ACC112 (cell line): ENCODE measurements around the gene WDR35.
"Not testable (repeated sequence)": the region's sequence is repeated elsewhere in the genome, so short reads cannot be mapped to it uniquely, and the experiment has no call there.

ENCODE experiments used
- H2AFZ ChIP-seq: fragments of 200-600 bp; sonication (generic); one replicate; pipeline ENCODE4 v1.6.0; 2017; ENCODE audit warnings: antibody characterized with exemption, low read length; ENCODE audit not compliant: unreplicated experiment
- H3K27ac ChIP-seq: fragments of 200-600 bp; sonication (generic); 2 replicates; pipeline ENCODE4 v1.5.1; 2014; ENCODE audit warnings: low read depth, mild to moderate bottlenecking, antibody characterized with exemption, low read length, moderate library complexity
- H3K27me3 ChIP-seq: fragments of 200-600 bp; sonication (generic); 2 replicates; pipeline ENCODE4 v1.6.1; 2014; ENCODE audit warnings: mild to moderate bottlenecking, antibody characterized with exemption, low read length, moderate library complexity, mixed read lengths; ENCODE audit not compliant: insufficient read depth
- H3K36me3 ChIP-seq: fragments of 200-600 bp; sonication (generic); 2 replicates; pipeline ENCODE4 v1.6.1; 2016; ENCODE audit warnings: mild to moderate bottlenecking, antibody characterized with exemption, low read length, moderate library complexity, mixed read lengths; ENCODE audit not compliant: insufficient read depth
- H3K4me1 ChIP-seq: fragments of 200-600 bp; sonication (generic); one replicate; pipeline ENCODE4 v1.6.1; 2016; ENCODE audit warnings: low read length, mixed read lengths; ENCODE audit not compliant: insufficient read depth, unreplicated experiment, control insufficient read depth
- H3K4me3 ChIP-seq: fragments of 200-600 bp; sonication (generic); 2 replicates; pipeline ENCODE4 v1.5.1; 2014; ENCODE audit warnings: mild to moderate bottlenecking, low read depth, low read length
- H3K79me2 ChIP-seq: fragments of 200-600 bp; sonication (generic); one replicate; pipeline ENCODE4 v1.6.0; 2016; ENCODE audit warnings: low read length; ENCODE audit not compliant: control insufficient read depth, unreplicated experiment, insufficient read depth

Gene WDR35

DNA sequence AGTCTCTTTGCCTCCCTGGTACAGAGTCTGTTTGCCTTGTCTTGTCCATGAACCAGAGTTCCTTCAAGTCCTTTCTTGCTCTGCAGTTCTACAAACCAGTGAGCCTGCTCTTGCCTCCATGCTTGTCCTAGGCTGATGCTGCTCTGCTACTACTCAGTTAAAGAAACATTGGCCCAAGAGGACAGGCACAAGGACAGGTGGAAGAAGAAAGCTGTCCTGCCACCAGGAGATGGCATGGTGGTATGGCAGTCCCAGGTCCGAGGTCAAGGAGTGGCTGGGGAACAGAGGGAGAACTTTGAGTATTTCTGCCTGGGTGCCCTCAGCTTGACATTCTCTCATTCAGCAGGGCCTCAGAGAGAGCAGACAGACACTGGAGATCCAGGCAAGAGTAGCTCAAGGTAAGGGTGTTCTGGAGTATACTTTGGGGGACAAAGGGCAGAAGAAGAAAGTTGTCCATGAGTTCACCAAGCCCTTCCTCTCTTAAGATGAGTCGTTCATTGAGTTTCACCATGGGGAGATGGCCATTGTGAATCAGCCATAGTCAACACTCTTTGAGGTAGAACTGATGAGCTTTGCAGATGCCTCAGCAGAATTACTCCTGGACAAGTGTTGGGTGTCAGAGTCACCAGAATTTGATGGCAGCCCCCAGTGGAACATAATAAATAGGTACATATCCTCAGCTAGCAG, 108.5 kb downstream of the WDR35 start:
- no peak overlapping the region for H3K4me3 ChIP-seq
- no peak overlapping the region for H2AFZ ChIP-seq
- no peaks in the 10 kb centered on the region for H3K79me2 ChIP-seq
- no peaks in the 10 kb centered on the region for H3K4me1 ChIP-seq
- H3K27ac ChIP-seq: no peak overlapping the region
- no peaks in the 10 kb centered on the region for H3K27me3 ChIP-seq
- 0 out of 2 replicates have a peak, but pooled peaks cover 3% of the 10 kb centered on the region for H3K36me3 ChIP-seq

DNA sequence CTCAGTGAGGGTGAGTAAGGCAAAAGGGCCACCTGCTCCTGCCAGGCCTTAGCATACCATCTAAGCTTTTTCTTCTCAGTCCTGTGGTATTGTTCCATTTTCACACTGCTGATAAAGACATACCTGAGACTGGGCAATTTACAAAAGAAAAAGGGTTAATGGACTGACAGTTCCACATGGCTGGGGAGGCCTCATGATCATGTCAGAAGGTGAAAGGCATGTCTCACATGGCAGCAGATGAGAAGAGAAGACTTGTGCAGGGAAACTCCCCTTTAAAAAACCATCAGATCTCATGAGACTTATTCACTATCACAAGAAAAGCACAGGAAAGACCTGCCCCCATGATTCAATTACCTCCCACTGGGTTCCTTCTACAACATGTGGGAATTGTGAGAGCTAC, 109.7 kb downstream of the WDR35 start:
- not testable (repeated sequence) for H3K4me3 ChIP-seq, H2AFZ ChIP-seq, H3K36me3 ChIP-seq, H3K27ac ChIP-seq, H3K79me2 ChIP-seq, H3K27me3 ChIP-seq, H3K4me1 ChIP-seq

DNA sequence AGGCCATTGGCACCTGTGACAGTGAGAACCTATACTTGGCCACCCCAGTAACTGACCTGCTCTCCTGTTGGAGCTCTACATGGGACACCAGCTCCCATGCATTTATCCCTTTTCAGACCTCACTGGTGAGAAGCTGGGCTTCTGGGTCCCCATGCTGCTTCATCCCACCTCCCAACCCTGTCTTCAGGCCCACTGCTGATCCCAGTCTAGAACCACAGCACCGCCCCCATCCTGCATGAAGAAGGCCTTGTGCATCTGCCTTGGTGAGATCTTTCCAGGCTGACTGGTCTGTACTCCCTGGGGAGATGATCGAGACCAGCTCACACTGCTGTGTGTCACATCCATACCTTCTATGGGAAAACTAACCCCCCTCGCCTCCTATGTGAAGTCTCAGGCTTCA, 110.8 kb downstream of the WDR35 start:
- Histone ChIP-seq H3K36me3 (0 out of 2 replicates have a peak, but pooled peaks cover 3% of the 10 kb centered on the region), H3K27me3 (no peaks in the 10 kb centered on the region), H3K79me2 (no peaks in the 10 kb centered on the region), H3K27ac (no peak overlapping the region), H3K4me1 (no peaks in the 10 kb centered on the region), H3K4me3 (no peak overlapping the region), H2AFZ (no peak overlapping the region)

DNA sequence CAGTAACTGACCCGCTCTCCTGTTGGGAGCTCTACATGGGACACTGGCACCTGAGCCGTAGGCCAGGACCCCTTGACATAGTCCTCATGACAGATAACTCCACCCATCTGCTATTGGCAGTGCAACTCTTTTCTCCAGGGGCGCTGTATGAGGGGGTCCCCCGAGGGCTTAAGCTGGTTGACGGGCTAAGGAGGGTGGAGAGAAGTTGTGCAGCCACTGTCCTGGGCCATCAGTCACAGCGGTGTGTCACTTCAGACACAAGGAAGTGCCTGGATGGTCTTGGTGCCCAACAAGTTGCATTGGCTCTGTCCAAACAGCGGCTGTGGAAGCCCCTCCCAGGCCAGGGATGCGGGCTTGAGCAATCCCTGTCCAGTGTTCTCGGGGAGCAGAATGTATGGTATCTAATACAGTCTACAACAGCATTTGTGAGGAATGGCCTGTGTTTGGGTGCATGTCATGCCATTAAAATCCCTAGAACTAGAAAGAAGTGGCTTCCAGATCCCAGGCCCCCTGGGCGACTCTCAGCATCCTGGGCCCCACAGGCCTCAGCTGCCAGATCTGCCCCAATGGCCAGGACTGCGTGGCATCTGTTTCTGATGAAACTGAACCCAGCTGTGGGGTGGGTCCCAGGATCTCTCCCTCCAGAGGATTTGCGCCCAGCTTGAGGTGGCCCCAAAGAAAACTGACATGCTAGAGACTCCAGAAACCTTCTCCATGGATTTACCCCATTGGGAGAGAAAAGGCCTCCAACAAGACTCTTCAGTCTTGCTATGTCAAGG, 111.4 kb downstream of the WDR35 start:
- Histone ChIP-seq H3K4me1 (no peaks in the 10 kb centered on the region), H3K27me3 (no peaks in the 10 kb centered on the region), H2AFZ (no peak overlapping the region), H3K27ac (no peak overlapping the region), H3K4me3 (no peak overlapping the region), H3K79me2 (no peaks in the 10 kb centered on the region), H3K36me3 (0 out of 2 replicates have a peak, but pooled peaks cover 3% of the 10 kb centered on the region)

DNA sequence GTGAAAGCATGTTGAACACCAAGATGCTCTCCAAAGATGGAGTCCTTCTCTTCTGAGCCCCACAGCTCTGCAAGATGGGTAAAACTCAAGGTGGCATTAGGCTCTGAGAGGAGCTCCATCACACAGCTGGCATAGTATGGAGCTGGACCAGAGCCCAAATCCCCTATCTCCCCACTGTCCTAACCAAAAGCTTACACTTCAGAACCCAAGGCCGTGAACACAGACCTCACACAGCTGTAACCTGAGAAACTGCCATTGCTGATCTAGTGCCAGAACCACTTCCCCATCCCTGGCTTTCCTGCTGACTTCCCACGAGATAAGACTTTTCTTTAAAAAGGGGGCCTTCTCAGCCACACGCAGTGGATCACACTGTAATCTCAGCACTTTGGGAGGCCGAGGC, 113.2 kb downstream of the WDR35 start:
- Histone ChIP-seq H2AFZ (no peak overlapping the region), H3K27me3 (no peaks in the 10 kb centered on the region), H3K4me3 (no peak overlapping the region), H3K4me1 (no peaks in the 10 kb centered on the region), H3K27ac (no peak overlapping the region), H3K79me2 (no peaks in the 10 kb centered on the region), H3K36me3 (0 out of 2 replicates have a peak, but pooled peaks cover 3% of the 10 kb centered on the region)

GRCh38 chr2:19875280-19875679, 114.6 kb downstream of the WDR35 start:
- H3K27ac ChIP-seq: no peak overlapping the region
- H3K4me3 ChIP-seq: no peak overlapping the region

DNA sequence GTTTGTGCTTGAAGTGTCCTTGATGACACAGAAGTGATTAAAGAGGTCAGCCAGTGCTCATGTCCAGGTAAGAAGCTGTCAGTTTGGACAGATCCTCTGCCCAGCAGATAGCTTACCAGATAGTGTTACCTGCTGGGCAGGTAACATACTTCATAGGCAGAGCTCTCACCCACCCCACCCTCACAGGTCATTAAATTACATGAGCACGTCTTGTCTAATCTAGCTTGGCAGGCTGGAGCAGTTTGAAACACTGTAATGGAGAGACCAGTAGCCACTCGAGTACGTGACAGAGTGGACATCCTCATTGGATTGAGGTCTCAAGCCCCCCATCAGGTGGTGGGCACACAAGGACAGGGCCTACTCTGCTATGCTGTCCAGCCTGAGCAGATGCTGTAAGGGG, 115.2 kb downstream of the WDR35 start:
- H3K27me3 ChIP-seq: no peaks in the 10 kb centered on the region
- no peak overlapping the region for H3K4me3 ChIP-seq
- no peaks in the 10 kb centered on the region for H3K79me2 ChIP-seq
- no peak overlapping the region for H2AFZ ChIP-seq
- no peak overlapping the region for H3K27ac ChIP-seq
- no peaks in the 10 kb centered on the region for H3K4me1 ChIP-seq
- H3K36me3 ChIP-seq: peaks cover 3% of the 10 kb centered on the region; the same call in 1 of the 2 replicates

More at GRCh38 chr2:19875280-19875679, 114.6 kb downstream of the WDR35 start:
- no peaks in the 10 kb centered on the region for H3K4me1 ChIP-seq
- H3K27me3 ChIP-seq: no peaks in the 10 kb centered on the region
- H2AFZ ChIP-seq: no peak overlapping the region
- peaks cover 3% of the 10 kb centered on the region; the same call in 1 of the 2 replicates for H3K36me3 ChIP-seq
- no peaks in the 10 kb centered on the region for H3K79me2 ChIP-seq

DNA sequence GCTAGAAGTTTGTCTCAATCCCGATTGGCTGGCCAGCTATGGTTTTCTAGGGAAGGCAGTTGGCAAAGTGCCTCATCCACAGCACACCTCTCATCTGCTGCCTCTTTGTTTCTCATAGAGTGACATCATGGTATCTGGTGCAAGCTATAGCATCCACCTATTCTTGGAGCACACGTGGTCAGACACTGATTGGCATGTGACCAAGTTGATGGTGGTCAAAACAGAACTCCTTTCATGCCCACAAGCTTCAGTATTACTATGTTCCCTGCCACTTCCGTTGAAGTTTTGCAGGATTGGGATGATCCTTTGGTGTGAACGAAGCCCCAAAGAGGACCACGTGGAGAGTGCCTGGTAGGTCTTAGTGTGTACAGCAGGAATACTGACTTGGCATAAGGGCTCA, 116.9 kb downstream of the WDR35 start:
- Histone ChIP-seq H3K4me1 (no peaks in the 10 kb centered on the region), H3K4me3 (no peak overlapping the region)

DNA sequence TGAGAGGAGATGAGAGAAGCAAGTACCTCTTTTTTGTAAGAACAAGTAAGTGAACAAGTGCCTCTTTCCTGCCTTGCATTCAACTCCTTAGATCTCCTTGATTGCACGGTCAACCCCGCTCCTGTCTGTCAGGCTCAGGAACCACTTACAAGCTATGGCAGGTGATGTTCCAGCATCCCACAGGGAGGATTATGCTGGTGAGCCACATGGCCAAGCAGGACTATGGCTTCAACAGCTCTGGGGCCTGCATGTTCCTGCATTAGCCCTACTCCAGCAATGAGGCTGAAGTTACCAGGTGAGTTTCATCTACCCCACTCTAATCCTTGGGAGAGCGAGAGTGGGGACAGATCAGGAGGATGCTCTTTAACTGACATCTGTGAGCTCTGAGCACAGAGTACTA, 117.6 kb downstream of the WDR35 start:
- H3K4me1 ChIP-seq: no peaks in the 10 kb centered on the region
- no peak overlapping the region for H3K4me3 ChIP-seq
- no peaks in the 10 kb centered on the region for H3K79me2 ChIP-seq
- peaks cover 3% of the 10 kb centered on the region; the same call in 1 of the 2 replicates for H3K36me3 ChIP-seq
- H3K27me3 ChIP-seq: no peaks in the 10 kb centered on the region
- no peak overlapping the region for H2AFZ ChIP-seq
- H3K27ac ChIP-seq: no peak overlapping the region

More for the DNA sequence above, 116.9 kb downstream of the WDR35 start:
- H3K79me2 ChIP-seq: no peaks in the 10 kb centered on the region
- H3K36me3 ChIP-seq: peaks cover 3% of the 10 kb centered on the region; the same call in 1 of the 2 replicates
- H3K27me3 ChIP-seq: no peaks in the 10 kb centered on the region
- no peak overlapping the region for H2AFZ ChIP-seq
- no peak overlapping the region for H3K27ac ChIP-seq

DNA sequence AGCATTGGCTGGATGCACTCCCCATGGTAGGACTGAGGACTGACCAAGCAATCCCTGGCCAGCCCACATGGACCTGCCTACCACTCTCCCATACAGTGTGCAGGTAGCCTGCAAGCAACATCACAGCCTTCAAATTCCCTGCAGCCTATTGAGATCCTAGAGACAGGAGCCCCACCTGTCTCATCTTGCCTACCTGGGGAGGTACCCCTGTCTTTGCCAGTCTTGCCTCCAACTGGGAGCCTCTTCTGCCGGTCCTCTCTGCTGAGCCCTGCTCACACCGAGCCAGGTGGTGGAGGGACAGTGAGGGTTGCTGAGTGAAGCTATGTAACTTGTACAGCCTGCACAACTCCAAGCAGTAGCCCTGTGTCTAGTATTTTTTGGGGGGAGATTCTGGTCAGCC, 118.1 kb downstream of the WDR35 start:
- H3K36me3 ChIP-seq: peaks cover 3% of the 10 kb centered on the region; the same call in 1 of the 2 replicates
- H3K27me3 ChIP-seq: no peaks in the 10 kb centered on the region
- H3K27ac ChIP-seq: no peak overlapping the region
- H3K79me2 ChIP-seq: no peaks in the 10 kb centered on the region
- no peaks in the 10 kb centered on the region for H3K4me1 ChIP-seq
- H2AFZ ChIP-seq: no peak overlapping the region
- H3K4me3 ChIP-seq: no peak overlapping the region

DNA sequence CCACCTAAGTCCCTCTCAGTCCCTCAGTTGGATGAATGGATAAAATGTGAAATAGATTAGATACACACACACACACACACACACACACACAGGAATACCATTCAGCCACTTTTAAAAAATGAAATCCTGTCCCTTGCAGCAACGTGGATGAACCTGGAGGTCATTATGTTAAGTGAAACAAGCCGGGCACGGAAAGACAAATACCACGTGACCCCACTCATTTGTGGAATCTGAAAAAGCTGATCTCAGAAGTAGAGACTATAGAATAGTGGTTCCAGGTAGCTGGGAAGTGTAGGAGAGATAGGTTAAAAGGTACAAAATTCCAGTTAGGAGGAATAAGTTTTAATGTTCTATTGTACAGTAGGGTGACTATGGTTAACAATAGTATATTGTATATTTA, 119.1 kb downstream of the WDR35 start:
- Histone ChIP-seq H3K4me3 (no peak overlapping the region), H2AFZ (no peak overlapping the region), H3K27me3 (no peaks in the 10 kb centered on the region), H3K27ac (no peak overlapping the region), H3K36me3 (no peaks in the 10 kb centered on the region; the same call in 1 of the 2 replicates), H3K79me2 (no peaks in the 10 kb centered on the region), H3K4me1 (no peaks in the 10 kb centered on the region)
